Neural cell (in vitro differentiated cells): ENCODE measurements around the gene CCNL2. TPM values are rescaled to one million over a fixed set of nuclear protein-coding genes. Genes with fewer than 3 reads are reported as not detected.
A peak's percentile ranks its signal among the peaks of the same experiment; 100 is the strongest.

Experiments used
- H2AFZ ChIP-seq: fragments of 200-600, 300-800 bp; sonication (generic), shearing (Covaris generic); 2 replicates; pipeline ENCODE4 v1.6.0; 2014; ENCODE audit warnings: low read depth, mild to moderate bottlenecking, antibody characterized with exemption, low read length, moderate library complexity
- H3F3A ChIP-seq: fragments of 200-600 bp; shearing (Covaris generic); 2 replicates; pipeline ENCODE4 v1.6.1; 2016; ENCODE audit warnings: mild to moderate bottlenecking, moderate library complexity, mixed read lengths, antibody characterized with exemption, low read length; ENCODE audit not compliant: insufficient read depth, poor library complexity, severe bottlenecking
- H3K27ac ChIP-seq: fragments of 200-600, 300-800 bp; sonication (generic), shearing (Covaris generic); 2 replicates; pipeline ENCODE4 v1.5.1; 2014; ENCODE audit warnings: mild to moderate bottlenecking, low read length, moderate library complexity
- H3K27me3 ChIP-seq: fragments of 300-800, 200-600 bp; sonication (generic), shearing (Covaris generic); 2 replicates; pipeline ENCODE4 v1.6.0; 2014; ENCODE audit warnings: mild to moderate bottlenecking, low read depth, low read length, moderate library complexity; ENCODE audit not compliant: insufficient read depth
- H3K36me3 ChIP-seq: fragments of 300-800, 200-600 bp; sonication (generic), shearing (Covaris generic); 2 replicates; pipeline ENCODE4 v1.5.1; 2014; ENCODE audit warnings: mild to moderate bottlenecking, antibody characterized with exemption, low read length, moderate library complexity; ENCODE audit not compliant: insufficient read depth
- H3K4me2 ChIP-seq: fragments of 300-800, 200-600 bp; sonication (generic), shearing (Covaris generic); 2 replicates; pipeline ENCODE4 v1.6.0; 2014; ENCODE audit warnings: mild to moderate bottlenecking, low read length
- H3K4me3 ChIP-seq: fragments of 300-800, 200-600 bp; sonication (generic), shearing (Covaris generic); 2 replicates; pipeline ENCODE4 v1.5.1; 2014; ENCODE audit warnings: mild to moderate bottlenecking, low read length, moderate library complexity
- H3K79me2 ChIP-seq: fragments of 200-600 bp; shearing (Covaris generic); replicated peaks from 2 replicates; pipeline ENCODE4 v1.6.0; 2014; ENCODE audit warnings: mild to moderate bottlenecking, low read length, moderate library complexity; ENCODE audit not compliant: insufficient read depth
- H3K9ac ChIP-seq: fragments of 300-800, 200-600 bp; sonication (generic), shearing (Covaris generic); 2 replicates; pipeline ENCODE4 v1.6.1; 2016; ENCODE audit warnings: mild to moderate bottlenecking, low read length, mixed read lengths
- H3K9me2 ChIP-seq: fragments of 200-600 bp; shearing (Covaris generic); 2 replicates; pipeline ENCODE4 v1.6.1; 2016; ENCODE audit warnings: mild to moderate bottlenecking, low read length, mixed read lengths; ENCODE audit not compliant: insufficient read depth
- H3K9me3 ChIP-seq: fragments of 200-600, 300-800 bp; sonication (generic), shearing (Covaris generic); 2 replicates; pipeline ENCODE4 v1.6.1; 2016; ENCODE audit warnings: mild to moderate bottlenecking, mixed run types, low read length, moderate library complexity, mixed read lengths
- H4K20me1 ChIP-seq: fragments of 200-600 bp; shearing (Covaris generic); 2 replicates; pipeline ENCODE4 v1.6.1; 2016; ENCODE audit warnings: mild to moderate bottlenecking, mixed run types; ENCODE audit not compliant: insufficient read depth
- CTCF ChIP-seq: fragments of 450-650 bp; IDR thresholded peaks from 2 replicates; pipeline ENCODE4 v1.5.1; 2014; ENCODE audit warnings: antibody characterized with exemption, mild to moderate bottlenecking, moderate library complexity; ENCODE audit not compliant: poor library complexity, severe bottlenecking
- EP300 ChIP-seq: fragments of 450-650 bp; conservative IDR thresholded peaks from 2 replicates; pipeline ENCODE4 v1.6.1; 2014; ENCODE audit warnings: antibody characterized with exemption, mild to moderate bottlenecking, moderate library complexity; ENCODE audit not compliant: poor library complexity, severe bottlenecking
- EZH2 ChIP-seq: fragments of 200-600, 300-800 bp; shearing (Covaris generic), sonication (generic); IDR thresholded peaks from 2 replicates; pipeline ENCODE4 v1.6.1; 2014; ENCODE audit warnings: antibody characterized with exemption, low read length, borderline replicate concordance, mild to moderate bottlenecking; ENCODE audit not compliant: insufficient read depth, poor library complexity, severe bottlenecking
- MXI1 ChIP-seq: fragments of 450-650 bp; conservative IDR thresholded peaks from 2 replicates; pipeline ENCODE4 v1.6.1; 2014; ENCODE audit warnings: antibody characterized with exemption, mild to moderate bottlenecking; ENCODE audit not compliant: poor library complexity, severe bottlenecking
- POLR2AphosphoS5 ChIP-seq: IDR thresholded peaks from 2 replicates; pipeline ENCODE4 v1.6.1; 2012
- RAD21 ChIP-seq: fragments of 450-650 bp; conservative IDR thresholded peaks from 2 replicates; pipeline ENCODE4 v1.6.1; 2014; ENCODE audit warnings: antibody characterized with exemption, mild to moderate bottlenecking, moderate library complexity
- REST ChIP-seq: IDR thresholded peaks from 2 replicates; pipeline ENCODE4 v1.6.1; 2012; ENCODE audit warnings: borderline replicate concordance
- SMC3 ChIP-seq: fragments of 450-650 bp; conservative IDR thresholded peaks from 2 replicates; pipeline ENCODE4 v1.6.1; 2014; ENCODE audit warnings: antibody characterized with exemption, mild to moderate bottlenecking, moderate library complexity; ENCODE audit not compliant: poor library complexity
- TAF1 ChIP-seq: IDR thresholded peaks from 2 replicates; pipeline ENCODE4 v1.6.1; 2012; ENCODE audit warnings: low read depth
- polyA plus RNA-seq: library from polyadenylated mRNA; depleted of rRNA; stranded (reverse); fragments of >200 nt; gene quantifications from 2 replicates; pipeline ENCODE4 v1.2.3, GENCODE V29; 2014

Gene CCNL2
- polyA plus RNA-seq, 1 donor from 2014 or later, result 696 TPM

GRCh38 chr1:1436630-1437032 is 37.5 kb upstream of the CCNL2 start:
- H4K20me1 ChIP-seq, result no peaks in the 10 kb centered on the region
- H3K4me3 ChIP-seq, result no peak overlapping the region
- H3K9me2 ChIP-seq, result no peaks in the 10 kb centered on the region
- no peaks in the 10 kb centered on the region for H3K36me3 ChIP-seq
- no peak for TF ChIP-seq MXI1
- no peak for TF ChIP-seq POLR2AphosphoS5
- TF ChIP-seq TAF1, result no peak
- no peak for TF ChIP-seq RAD21
- TF ChIP-seq EP300, result no peak
- TF ChIP-seq CTCF, result no peak
- no peaks in the 10 kb centered on the region for H3K79me2 ChIP-seq
- no peak overlapping the region for H3K9ac ChIP-seq
- H3K9me3 ChIP-seq, result no peaks in the 10 kb centered on the region
- no peak overlapping the region for H2AFZ ChIP-seq
- H3K27me3 ChIP-seq, result peaks cover 12% of the 10 kb centered on the region
- no peaks in the 10 kb centered on the region for H3F3A ChIP-seq
- no peak overlapping the region for H3K27ac ChIP-seq
- no peak overlapping the region for H3K4me2 ChIP-seq

GRCh38 chr1:1435911-1436629 is 36.9 kb upstream of the CCNL2 start:
- no peaks in the 10 kb centered on the region for H3K9me3 ChIP-seq
- H3K27ac ChIP-seq, result no peak overlapping the region
- H4K20me1 ChIP-seq, result no peaks in the 10 kb centered on the region
- H3K9me2 ChIP-seq, result no peaks in the 10 kb centered on the region
- peak overlapping the region; percentile 51 for H3K4me3 ChIP-seq
- H2AFZ ChIP-seq, result no peak overlapping the region
- H3K9ac ChIP-seq, result no peak overlapping the region
- no peaks in the 10 kb centered on the region for H3F3A ChIP-seq
- H3K4me2 ChIP-seq, result no peak overlapping the region
- no peaks in the 10 kb centered on the region for H3K36me3 ChIP-seq
- no peaks in the 10 kb centered on the region for H3K79me2 ChIP-seq
- TF ChIP-seq EZH2, result no peak
- TF ChIP-seq CTCF, result no peak
- TF ChIP-seq REST, result no peak
- TF ChIP-seq MXI1, result no peak
- no peak for TF ChIP-seq RAD21
- TF ChIP-seq SMC3, result no peak
- no peak for TF ChIP-seq EP300
- TF ChIP-seq POLR2AphosphoS5, result no peak
- no peak for TF ChIP-seq TAF1
- H3K27me3 ChIP-seq, result peaks cover 12% of the 10 kb centered on the region
